NCI-H2029 (cell line): ENCODE data around the gene ZNF8.
"Not testable (repeated sequence)": the region's sequence is repeated elsewhere in the genome, so short reads cannot be mapped to it uniquely, and the experiment has no call there.

Experiments
- DNase-seq: peaks from one replicate; lab custom pipeline; 2025; lab: John Stamatoyannopoulos, UW

ZNF8 gene

GRCh38 chr19:58296104-58296503 lies 17.3 kb downstream of the ZNF8 start:
- DNase-seq = no peak

- no peak for DNase-seq
Measured at GRCh38 chr19:58300620-58301019, 21.9 kb downstream of the ZNF8 start.

DNA sequence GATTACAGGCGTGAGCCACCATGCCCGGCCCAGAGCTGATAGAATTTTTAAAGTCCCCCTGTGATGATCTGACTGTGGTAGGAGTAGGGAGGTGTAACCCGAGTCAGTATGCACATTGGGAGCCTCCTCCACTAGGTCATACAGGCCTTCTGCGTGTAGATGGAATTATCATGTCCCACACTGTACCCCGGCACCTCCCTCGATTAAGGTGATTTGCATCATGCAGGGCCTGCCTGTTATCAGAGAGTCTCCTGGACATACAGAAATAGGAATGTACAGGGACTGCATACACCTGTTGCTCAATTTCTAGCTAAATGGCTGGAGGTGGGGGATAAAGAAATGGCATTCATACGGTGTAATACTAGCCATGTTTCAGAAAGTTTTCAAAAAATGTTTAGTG lies 25.5 kb downstream of the ZNF8 start:
- DNase-seq = no peak

- no peak for DNase-seq
Measured at GRCh38 chr19:58304748-58305064, 26.0 kb downstream of the ZNF8 start.

DNA sequence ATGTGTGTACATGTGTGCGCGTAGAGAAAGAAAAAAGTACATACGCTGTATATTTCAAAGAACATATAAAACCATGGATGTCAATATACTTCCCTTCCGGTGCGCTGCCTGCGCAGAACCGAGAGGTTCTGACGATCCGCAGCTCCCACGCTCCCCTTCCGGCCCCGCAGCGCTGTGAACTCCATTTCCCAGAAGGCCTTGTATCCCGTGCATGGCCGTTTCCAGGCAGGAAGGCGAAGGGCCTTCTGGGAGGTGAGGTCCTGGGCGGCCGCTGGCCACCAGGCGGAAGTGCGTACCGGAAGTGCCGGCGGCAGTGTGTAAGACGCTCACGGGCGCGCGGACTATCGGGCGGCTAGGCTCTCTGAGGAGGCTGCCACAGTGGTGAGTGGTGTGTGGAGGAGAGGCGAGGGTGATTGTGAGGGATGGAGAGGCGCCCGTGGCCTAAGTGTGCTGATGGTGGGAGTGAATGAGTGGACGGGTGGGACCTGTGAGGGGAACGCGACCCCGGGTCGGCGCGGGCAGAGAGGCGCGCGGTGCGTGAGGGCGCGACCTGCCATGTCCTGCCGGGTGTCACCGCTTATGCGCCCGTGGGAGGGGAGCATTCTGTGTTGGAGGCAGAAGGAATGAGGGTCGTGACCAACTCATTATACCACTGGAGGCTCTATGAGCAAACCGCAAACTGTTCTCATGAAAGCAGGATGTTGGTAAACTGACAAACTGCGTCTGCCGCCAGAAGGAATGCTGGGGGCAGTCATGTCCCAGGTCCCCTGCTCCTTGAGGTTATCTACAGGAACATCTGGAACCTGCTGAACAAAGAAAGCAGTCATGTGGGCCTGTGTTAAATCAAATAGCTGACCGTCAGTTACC lies 26.5 kb downstream of the ZNF8 start, which contains the start of gene ERVK3-1:
Gene ERVK3-1 (plus strand): TSS at position 313 of the 867 bp plus-strand sequence. CDS start 6,792 bp downstream, outside the sequence.
- peak; percentile 97 for DNase-seq

DNA sequence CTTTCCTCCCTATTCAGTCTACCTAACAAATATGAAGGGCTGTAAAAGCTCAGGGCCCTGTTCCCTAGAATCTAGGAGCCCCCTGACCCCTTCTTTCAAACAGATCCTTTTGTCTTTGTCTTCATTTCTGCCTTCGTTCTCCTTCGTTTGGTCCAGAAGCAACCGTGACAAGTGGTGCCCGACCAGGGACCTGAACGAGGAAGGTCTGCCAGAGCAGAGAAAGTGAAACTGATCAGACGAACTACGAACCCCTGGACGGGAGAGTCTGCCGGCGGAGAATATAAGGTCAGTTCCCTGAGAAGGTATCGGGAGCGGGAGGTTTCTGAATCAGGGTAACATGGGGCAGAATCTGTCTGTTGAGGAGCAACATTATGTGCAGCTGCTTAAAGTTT lies 27.2 kb downstream of the ZNF8 start:
- DNase-seq = no peak

DNA sequence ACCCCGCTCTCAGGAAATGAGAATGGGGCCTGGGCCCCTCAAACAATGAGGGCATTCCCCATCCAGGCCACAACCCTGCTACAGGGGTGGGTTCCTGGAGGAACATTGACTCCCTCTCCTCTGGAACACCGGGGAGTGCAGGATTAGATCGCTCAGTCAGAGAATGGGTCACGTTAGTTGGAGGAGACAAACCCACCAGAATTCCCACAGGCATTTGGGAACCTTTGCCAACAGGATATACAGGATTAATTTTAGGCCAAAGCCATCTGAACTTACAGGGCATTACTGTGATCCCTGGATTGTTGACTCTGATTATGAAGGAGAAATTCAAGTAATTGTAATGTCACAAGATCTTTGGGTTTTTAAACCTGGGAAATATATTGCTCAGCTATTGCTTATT lies 29.0 kb downstream of the ZNF8 start:
- no peak for DNase-seq

- DNase-seq = not testable (repeated sequence)
Measured at GRCh38 chr19:58310685-58311084, 31.9 kb downstream of the ZNF8 start.

- DNase-seq = no peak
Measured at GRCh38 chr19:58311345-58311865, 32.6 kb downstream of the ZNF8 start.

GRCh38 chr19:58315580-58315979 lies 36.8 kb downstream of the ZNF8 start:
- DNase-seq = no peak

- DNase-seq = no peak
Measured at GRCh38 chr19:58317476-58318072, 38.8 kb downstream of the ZNF8 start.

GRCh38 chr19:58318297-58318696 lies 39.5 kb downstream of the ZNF8 start:
- no peak for DNase-seq

GRCh38 chr19:58319241-58319640 lies 40.5 kb downstream of the ZNF8 start:
- no peak for DNase-seq

DNA sequence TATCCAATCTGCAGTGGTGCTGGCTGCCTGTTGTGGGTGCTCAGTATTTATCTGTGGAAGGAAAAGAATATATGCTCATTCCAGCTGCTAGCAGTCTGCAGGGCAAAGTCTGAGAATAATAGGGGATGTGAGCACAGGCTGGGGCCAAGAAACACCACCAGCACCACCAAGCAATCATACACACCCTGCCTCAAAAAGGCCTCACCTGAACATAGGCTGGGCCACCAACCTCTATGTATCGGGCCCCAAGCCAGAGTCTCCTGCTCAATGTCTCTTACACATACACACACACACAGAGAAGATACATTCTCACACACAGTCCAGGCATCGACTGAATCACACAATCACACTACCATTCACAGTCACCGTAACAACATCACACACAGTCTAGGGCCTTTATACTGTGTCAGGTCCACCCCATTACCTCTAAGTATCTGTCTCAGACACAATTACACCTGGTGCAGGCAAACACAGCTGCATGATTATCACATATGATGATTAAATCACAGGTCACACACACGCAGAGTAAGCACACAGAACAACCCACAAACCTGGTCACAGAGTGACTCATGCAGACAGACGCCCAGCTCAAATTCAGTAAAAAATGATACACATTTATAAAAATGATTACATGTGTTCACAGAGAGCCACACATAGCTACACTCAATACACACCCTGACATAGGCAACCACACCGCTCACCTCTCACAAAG lies 46.7 kb downstream of the ZNF8 start:
- no peak for DNase-seq

DNA sequence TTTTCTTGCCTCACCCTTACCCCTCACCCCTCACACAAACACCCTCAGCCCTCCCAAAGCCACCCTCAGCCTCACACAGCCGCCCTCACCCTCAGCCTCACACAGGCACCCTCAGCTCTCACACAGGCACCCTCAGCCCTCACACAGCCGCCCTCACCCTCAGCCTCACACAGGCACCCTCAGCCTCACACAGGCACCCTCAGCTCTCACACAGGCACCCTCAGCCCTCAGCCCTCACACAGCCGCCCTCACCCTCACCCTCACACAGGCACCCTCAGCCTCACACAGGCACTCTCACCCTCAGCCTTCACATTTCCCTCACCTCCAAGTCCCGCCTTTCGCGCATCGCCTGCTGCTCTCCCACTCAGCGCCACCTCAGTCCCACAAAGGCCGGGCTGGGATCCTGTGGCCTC lies 47.8 kb downstream of the ZNF8 start:
- no peak for DNase-seq

DNA sequence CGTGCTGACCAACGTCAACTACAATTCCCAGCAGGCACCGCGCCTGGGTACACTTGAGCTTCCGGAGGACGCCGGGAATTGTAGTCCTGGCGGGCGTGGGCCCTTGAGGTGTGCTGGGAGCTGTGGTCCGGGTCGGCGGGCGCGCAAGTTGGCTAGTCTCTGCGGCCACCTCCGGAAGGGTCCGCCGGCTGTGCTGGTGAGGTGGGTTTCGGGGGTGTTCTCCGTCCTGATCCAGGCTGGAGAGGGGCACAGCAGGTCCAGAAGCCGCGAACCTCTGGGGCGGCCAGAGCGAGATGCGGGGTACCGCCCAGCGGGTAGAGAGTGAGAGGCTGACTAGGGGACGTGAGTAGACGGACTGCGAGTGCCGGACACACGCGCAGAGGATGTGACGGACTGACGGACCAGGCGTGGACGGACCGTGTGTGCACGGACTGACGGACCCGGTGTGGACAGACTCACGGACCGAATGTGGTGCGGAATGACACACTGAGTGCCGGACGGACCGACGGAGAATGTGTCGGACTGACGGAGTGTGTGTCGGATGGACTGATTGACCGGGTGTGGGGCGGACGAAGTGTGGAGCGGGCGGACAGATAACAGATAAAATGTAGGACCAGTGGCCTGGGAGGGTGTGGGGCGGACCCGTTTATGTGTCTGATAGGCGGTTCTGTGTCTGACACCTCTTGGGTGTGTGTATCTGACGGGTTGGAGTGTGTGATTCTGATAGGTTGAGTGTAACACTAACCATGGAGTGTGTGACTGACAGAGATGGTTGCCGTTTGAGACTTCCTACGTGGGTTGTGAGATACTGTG lies 48.4 kb downstream of the ZNF8 start, which contains the start of gene ZSCAN22:
Gene ZSCAN22 (plus strand): TSS at position 81 of the 813 bp plus-strand sequence. CDS start 7,809 bp downstream, outside the sequence.
- peak; percentile 90 for DNase-seq

DNA sequence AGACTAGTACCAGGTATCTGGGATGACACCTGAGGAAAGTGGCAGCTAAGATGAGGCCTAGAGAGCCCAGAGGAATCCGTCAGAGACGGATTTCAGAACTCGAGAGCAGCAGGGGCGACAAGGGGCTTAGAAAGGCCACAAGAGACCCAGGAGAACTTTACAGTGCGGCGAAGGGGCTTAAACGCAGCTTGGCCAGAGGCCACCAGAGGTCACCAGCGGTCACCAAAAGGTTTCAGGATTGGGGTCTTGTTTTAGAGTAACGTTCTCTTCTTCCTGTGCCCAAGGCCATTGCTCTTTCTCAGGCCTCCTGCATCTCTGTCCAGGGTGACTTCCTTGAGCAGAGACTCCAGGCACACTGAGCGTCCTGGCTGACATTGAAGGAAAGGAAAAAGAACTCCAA lies 50.2 kb downstream of the ZNF8 start:
- no peak for DNase-seq

- no peak for DNase-seq
Measured at GRCh38 chr19:58330458-58330857, 51.7 kb downstream of the ZNF8 start.

DNA sequence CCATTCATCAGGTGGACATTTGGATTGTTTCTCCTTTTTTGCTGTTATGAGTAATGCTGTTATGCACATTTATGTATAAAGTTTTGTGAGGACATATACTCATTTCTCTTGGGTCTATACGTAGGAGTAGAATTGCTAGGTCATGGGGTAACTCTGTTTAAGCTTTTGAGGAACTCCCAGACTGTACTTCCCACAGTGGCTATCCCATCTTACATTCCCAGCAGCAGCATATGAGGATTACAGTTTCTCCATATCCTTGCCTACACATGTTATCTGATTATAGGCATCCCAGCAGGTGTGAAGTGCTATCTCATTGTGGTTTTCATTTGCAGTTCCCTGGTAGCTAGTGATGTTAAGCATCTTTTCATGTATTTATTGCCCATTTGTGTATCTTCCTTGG lies 53.9 kb downstream of the ZNF8 start:
- no peak for DNase-seq

- DNase-seq = no peak
Measured at GRCh38 chr19:58334691-58335249, 56.0 kb downstream of the ZNF8 start.

- no peak for DNase-seq
Measured at GRCh38 chr19:58335630-58336029, 56.9 kb downstream of the ZNF8 start.
